Hepatic stellate cell (primary cell): ENCODE results near the gene SAP25.

Experiments
- DNase-seq: peaks from one replicate; pipeline ENCODE4 v3.0.0; 2011; ENCODE audit warnings: low spot score

Gene SAP25

DNA sequence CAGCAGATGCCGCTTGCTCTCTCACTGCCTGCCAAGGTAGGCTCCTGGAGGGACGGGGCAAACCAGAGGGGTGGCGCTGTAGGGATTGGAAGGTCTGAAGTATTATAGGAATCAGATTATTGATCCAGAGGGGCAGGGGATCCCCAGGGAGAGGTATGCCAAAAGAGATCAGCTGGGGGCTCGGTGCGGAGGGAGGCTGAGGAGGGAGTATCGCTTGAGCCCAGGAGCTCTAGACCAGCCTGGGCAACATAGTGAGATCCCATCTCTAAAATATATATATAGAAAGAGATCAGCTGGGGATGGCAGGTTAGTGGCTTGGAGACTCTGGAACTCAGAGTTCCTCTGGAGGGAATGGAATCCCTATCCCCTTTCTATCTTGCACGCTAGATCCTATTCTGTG, 21.5 kb upstream of the SAP25 start:
- DNase-seq = no peak

DNA sequence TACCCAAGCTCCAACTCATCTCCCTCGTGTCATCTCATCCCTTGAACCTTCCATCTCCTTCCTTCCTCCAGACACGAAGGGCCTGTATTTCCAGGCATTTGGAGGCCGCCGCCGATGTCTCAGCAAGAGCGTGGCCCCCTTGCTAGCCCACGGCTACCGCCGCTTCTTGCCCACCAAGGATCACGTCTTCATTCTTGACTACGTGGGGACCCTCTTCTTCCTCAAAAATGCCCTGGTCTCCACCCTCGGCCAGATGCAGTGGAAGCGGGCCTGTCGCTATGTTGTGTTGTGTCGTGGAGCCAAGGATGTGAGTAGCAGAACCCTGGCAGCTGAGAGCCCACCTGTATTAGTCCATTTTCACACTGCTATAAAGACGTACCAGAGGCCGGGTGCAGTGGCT, 17.9 kb upstream of the SAP25 start:
- DNase-seq = no peak

DNA sequence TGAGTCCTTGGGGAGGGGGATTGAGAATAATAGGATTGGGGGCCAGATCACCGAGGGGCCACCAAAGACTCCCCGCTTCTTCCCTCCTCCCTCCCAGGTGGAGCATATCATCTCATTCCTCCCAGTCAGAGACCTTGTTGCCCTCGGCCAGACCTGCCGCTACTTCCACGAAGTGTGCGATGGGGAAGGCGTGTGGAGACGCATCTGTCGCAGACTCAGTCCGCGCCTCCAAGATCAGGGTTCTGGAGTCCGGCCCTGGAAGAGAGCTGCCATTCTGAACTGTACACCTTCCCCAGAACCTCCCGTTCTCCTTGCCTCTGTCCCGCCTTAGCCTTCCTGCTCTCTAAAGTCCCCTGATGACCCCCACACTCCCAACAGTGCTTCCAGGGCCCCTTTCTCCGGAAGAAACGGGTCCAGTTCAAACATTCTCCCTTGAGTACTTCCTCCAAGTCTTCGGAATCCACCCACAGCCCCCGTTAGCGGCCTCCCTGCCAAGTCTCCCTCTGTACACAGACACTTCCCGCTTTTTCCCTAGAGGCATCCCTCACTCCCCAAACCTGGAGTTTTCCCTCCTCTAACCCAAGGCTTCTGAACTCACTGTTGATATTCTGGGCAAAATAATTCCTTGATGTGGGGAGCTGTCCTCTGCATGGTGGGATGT, 16.5 kb upstream of the SAP25 start:
- no peak for DNase-seq

DNA sequence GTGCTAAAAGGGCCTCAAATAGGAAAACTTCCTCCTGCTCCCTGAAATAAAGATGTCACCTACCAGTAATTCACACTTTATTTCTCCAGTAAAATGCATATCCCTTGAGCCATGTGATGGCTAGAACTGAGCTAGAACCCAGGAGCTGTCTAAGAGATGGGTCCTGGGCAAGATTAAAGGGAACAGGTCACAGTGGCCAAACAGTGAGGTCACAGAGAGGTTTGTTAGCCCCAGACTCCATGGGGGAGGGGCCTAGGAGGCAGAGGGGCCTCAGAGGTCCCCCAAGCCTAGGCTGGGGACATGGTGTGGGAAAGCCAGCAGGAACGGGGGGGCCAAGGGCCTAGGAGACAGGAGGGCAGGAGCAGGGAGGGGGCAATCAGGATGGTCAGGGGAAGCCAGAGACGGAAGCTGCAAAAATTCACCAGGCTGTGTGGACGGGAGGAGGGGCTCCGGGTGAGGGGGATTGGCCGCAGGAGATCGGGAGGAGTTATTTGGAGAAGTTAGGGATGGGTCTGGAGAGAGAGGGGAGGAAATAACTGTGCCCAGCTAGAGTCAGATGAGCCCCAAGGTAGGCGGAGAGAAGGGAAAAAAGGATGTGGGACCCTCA, 15.7 kb upstream of the SAP25 start:
- no peak for DNase-seq

DNA sequence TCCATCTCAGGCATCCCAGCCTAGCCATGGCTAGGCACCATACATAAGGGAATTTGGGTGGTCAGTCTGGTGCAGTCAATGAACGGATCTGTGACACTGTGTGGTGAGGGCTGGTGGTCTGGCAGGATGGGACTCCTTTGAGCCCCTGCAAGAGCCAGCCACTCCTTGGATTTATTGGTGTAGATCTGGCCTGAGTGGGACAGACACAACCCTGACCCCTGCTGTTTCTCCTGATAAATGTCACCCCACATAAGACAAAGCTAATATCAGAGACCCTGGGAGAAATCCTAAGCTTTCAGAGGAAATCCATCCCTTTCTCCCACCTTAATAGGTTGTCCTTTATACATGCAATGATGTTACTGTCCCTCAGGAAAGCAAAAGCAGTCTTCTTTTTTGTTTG, 14.7 kb upstream of the SAP25 start:
- DNase-seq = no peak

DNA sequence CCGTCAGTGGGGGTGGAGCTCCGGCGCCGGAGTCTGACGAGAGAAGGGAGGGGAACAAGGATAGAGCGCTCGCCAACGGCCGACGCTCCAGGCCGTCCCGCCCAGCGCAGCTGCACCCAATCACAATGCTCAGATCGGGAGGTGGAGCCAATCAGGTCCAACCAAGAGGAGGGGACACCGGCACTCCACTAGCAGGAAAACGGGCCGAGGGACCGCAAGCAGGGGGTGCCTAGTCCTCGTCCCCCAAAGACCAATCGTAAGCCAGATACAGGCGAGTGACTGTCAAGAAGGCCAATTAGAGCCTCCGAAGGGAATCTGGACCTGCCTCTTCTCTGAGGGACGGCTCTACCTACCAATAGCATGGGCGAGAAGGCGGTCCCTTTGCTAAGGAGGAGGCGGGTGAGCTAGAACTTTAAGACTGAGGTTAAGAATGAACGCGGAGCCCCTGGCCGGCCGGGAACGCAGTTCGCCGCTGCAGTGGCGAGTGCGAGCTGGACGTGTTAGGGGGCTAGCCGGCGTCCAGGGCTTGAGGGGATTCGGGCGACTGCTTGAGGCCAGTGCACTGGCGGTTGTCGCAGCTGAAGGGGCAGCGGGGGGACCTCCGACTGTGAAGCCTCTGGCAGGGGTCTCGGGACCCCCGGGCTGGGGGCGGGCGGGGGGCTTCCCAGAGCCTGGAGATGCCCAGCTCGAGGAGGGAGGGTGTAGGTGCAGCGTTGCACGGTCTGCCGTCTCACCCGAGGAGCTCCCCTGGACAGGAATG, 12.7 kb upstream of the SAP25 start, which contains the start of gene FBXO24:
TSS of gene FBXO24 (plus strand) at position 63 of the 760 bp plus-strand sequence. CDS start at position 361, 298 bp downstream.
- DNase-seq = peak; percentile 100

DNA sequence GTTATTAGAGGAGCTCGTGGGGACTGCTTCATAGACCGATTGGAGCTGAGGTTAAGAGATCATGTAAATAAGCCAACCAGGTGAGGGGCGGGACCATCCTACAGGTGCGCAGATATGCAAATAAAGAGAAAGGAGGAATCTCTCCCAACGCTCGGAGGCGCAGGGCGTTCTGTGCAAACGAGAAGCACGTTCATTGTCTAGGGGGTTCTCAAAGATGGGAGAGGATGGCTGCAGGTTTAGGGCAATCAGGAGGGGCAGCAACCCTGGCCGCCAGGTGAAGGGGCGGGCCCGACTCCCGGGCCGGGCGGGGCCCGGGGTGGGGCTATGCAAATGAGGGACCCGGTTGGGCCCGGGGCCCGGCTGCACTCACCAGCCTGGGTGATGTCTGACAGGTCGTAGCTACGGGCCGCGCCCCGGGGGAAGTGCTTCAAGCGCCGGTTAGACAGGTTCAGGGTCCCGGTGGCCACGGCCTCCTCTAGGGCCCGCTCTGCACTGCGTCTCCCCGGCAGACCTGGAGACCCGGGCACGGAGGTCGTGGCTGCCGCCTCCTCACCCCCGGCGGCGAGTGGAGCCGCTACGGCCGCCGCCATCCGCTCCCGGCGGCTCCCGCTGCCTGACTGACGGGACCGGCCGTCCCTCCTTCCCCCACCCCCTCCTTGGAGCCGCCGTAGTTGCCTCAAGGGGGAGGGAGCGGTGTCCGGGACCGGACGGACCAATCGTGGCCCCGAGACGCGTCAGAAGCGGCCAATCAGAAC, 12.0 kb upstream of the SAP25 start, which contains the start of gene LRCH4:
TSS of gene LRCH4 (minus strand) at position 619 of the 755 bp plus-strand sequence. CDS start at position 590, 29 bp downstream.
- peak; percentile 100 for DNase-seq

DNA sequence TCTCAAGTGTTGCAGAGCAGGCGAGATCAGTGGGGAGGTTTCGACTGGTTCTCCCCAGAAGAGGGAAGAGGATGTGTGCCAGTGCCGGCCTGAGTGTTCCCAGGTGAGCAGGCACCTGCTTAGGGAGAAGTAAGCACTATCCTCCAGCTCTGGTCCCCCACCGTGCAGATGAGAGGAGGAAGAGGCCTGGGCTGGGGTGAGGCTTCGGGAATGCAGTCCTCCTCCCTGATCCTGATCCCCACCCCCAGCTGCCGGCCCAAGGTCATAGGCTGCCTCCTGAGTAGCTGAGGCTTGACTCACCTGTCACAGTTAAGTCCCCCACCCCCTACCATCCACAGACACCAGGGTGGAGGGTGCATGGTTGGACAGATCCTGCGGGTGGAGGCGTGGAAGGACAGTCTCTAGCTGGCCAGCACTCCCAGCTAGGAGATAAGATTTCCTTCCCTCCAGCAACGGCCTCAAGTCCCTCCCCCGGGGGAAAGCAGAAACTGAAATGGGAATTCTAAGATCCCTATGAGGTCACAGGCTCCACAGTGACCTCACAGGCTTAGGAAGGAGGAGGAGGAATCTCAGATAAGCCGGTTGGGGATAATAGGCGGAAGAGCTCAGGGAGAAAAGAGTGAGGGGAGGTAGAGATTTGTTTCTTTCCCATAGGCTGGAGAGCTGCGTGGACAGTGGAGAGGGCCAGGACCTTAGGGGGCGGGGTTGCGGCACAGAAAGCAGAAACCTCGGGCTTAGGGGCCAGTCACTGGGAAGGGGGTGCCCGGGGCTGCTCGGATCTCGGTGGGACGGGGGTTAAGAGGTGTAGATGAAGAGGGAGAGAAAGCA, 11.2 kb upstream of the SAP25 start:
- peak; percentile 85 for DNase-seq

DNA sequence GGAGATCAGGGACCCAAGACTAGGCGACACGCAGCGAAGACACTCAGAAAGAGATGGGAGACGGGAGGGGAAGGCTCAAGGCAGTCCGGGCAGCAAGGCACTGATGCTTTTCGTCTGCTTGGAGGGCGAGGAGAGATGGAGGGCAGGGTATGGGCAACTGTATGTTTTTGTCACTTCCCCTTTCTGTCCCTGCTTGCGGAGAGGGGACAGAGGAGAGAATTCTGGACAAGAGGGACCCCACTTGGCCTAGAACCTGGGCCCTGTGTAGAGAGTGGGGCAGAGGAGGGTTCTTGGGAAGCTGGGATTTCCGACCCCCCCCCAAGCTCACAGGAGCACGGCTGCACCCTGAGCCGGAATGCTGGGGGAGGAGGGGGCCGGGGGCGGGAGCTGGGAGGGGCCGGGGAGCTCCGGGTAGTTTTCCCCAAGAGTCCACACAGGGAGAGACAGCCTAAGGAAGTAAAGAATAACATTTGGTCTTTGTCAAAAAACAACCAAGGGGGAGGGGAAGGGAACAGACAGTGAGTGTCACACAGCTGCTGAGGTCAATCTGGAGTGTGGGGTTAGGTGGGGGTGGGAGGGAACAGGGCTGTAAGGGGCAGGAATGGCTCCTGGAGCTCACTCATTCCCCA, 10.5 kb upstream of the SAP25 start:
- DNase-seq = peak; percentile 64

DNA sequence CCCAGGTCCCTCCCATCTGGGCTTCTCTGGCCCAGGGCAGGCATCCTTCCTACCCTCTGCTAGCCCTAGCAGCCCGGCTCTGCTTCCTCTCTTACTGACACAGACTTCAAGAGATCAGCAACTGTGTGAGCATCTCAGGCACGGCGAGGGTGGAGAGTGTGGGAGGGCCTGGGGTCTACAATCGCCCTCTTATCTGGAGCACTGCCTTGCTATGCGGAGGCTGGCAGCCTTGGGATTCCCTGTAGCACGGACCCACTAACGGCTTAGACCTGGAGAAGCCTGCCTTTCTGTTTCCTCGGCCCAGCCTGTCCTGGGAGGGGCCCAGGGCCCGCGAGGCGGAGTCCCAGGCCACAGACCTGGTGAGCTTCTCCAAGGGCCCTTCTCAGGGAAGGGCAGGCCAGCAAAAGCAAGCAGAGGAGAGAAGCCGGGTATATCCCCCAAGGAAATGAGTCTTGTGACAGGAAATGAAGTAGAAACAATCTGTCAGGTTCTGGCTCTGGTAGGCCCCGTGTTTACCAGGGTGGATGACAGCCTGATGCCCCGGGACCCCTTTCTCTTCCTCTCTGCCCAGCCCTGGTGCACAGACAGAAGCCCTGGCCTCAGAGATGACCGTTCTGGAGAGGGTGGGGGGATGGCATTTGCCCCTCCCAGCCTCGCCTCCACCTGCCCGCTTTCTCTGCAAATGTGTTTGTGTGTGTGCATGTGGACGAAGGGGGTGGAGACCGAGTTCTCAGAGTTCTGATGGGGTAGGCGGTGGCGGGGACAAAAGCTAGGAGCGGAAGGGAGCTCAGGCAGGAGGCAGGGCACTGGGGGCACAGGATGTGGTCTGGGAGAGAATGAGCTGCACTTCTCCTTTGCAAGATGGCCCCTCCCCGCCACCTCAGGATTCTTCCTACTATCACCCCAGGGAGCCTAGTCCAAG, 9.7 kb upstream of the SAP25 start:
- peak; percentile 75 for DNase-seq

DNA sequence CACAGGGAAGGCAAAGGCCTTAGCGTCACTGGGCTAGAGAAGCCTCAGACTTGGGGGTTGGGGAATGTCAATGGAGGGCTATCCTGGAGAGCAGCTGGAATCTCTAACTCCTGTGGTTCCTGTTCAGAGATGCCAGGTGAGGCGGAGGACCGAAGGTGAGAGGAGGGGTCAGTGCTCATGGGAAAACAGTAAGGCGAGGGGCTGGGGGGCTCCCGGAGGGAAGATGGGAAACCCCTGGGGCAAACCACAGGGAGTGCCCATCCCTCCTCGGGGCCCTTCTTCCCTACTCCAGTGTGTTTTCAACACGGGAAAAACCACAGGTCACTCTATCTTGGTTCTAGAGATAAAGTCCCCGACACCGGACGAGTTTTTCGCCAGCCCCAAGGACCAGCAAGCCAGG, 8.9 kb upstream of the SAP25 start:
- no peak for DNase-seq

DNA sequence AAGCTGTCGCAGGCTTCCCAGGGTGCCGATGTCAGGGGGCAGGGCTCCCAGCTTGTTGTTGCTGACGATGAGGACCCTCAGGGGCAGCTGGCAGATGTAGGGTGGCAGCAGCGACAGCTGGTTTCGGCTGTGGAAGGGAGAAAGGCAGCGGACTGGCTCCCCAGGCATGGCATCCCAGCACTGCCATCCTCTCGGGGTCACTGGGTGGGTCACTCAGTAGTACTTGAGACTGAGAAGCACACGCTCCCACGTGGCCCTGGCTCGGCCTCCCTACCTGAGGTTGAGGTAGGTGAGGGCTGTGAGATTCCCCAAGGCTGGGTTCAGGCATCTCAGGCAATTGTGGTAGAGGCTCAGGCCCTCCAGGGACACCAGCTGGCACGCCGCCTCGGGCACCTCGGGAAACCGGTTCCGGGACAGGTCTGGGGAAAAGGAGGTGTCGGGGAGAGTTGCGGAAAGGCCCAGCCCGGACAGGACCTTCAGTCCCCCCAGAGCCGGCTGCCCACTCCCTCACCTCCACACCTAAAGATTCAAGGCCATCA, 8.4 kb upstream of the SAP25 start:
- no peak for DNase-seq

DNA sequence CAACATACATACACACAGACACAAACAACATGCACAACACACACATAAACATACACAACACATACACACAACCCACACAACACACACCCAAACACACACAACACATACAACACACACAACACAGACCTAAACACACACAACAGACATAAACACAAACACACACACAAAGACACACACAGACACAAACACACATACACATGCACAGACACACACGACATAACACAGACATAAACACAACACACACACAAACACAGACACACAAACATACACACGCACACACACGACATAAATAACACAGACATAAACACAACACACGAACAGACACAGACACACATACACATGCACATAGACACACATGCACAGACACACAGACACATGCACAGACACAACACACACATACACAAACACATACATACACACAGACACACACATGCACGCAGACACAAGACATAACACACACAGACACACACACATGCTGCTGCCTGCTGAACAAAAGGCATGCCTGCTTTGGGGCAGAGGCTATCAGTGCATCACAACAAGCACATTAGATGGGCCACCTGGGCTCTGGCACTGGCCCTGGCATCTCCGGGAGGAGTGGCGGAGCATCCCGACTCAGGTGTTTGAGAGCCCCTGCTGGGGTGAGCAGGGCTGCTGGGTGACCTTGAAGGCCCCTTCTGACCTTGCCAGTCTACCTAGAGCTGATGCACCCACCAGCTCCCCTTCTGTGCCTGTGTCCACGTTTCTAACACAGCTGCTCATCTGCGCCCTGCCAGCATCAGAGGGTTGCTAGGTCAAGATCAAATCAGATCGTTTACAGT, 7.0 kb upstream of the SAP25 start:
- no peak for DNase-seq

DNA sequence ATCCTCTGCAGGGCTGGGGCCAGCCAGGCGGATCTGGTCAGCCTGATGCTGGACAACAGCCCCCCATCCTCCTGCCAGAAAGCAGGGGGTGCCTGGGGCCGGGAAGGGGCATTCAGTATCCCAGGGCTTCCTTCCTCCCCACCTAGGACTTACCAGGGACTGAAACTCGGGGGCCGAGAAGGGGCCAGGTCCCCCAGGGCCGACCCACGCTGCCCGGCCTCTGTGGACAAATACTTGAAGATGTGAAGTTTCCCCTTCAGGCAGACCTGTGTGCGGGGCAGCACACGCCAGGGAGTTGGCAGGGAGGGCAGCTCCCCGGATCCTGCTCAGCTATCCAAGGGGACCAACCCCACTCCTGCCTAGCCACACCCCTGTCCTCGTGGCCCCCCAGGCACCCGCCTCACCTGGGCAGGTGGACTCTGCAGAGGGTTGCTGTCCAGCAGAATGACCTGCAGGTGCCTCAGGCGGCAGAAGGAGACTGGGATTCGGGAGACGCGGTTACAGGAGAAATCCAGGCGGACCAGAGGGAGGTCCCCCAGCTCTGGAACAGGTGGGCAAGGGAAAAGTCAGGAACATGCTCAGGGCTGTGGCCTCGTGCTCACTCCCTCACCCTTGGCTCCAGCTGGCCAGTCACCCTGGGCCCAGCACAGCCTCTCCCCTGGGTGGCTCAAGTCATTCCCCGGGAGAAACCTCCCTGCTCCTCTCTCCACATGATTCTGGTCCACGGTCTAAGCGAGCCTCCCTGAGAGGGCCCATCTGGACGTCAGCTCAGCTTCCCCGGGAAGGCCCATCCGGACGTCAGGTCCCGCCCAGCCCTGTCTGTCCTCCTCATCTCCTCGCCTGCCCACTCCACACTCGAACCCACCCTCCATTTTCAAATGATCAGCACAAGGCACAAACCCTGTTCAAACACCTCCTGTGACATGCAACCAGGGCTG, 4.8 kb upstream of the SAP25 start:
- no peak for DNase-seq

DNA sequence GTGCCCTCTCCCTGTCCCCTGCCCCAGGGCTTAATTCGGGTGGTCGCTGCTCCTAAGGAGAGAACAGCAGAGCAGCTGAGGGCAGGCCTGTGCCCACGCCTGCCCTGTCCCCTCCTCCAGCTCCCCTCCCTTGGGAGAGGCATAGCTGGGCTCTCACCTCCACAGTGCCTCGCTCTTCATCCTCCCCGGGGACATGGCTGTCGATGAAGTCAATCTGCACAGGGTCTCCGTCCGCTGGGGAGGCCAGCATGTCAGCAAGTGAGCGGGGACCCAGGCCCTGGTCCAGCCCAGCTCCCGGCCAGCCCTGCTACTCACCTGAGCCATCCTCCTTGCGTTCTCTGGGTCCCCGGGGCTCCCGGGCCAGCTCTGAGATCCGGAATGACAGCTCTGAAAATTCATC, 3.8 kb upstream of the SAP25 start:
- no peak for DNase-seq

DNA sequence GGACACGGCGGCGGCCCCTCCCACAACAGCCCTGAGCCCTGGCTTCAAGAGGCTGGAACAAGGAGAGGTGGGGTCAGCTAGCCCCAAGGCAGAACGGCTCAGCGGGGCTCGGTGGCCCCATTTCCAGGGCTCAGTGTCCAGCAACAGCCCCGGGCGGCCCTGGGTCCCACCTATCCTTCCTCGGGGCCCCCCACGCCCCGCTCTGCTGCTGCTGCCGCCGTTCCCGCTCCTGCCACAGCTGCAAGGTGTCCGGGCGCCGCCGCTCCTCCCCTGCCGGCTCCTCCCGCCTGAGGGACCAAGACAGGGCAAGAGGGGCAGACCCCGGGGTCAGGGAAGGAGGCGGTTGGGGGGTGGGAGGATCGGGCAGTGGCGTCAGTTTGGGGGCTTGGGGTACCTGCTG, 3.4 kb upstream of the SAP25 start:
- no peak for DNase-seq

DNA sequence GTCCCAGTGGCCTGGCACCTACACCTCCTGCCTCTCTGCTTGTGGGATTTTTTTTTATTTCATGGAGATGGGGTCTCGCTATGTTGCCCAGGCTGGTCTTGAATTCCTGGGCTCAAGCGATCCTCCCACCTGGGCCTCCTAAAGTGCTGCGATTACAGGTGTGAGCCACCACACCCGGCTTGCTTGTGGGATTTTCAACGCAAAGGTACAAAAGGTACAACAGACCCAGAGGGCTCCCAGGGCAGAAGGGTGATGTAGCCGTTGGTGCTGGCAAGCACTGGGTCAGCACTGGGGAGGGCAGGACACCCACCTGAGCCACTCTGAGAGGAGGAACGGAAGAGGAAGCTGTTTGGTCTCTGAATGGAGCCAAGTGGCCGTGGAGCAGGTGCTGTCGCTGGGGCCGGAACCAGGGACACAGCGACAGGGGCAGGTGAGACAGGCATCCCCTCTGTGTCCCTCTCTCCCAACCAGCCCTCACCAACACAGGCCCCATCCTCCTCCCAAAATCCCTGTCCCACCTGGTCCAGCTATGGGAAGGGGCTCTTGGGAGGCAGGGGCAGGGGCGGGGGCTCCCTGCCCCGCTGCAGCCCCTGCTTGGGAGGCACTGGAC, 2.8 kb upstream of the SAP25 start:
- no peak for DNase-seq
